ENCODE results near the gene HNRNPUL1.
A peak's percentile ranks its signal among the peaks of the same experiment; 100 is the strongest.

HNRNPUL1 gene

GRCh38 chr19:41248895-41249294, 15.3 kb upstream of the HNRNPUL1 start:
- peaks cover 0 to 71% (median 44%) of the 10 kb centered on the region in 5 donors for H3K36me3 ChIP-seq (ENCODE audit: control insufficient read depth in 5 of 5, insufficient read depth in 5 of 5, low read length in 5 of 5)

GRCh38 chr19:41249707-41250423, 14.3 kb upstream of the HNRNPUL1 start:
- Histone ChIP-seq H3K9me3 (ENCODE audit: control insufficient read depth in 5 of 5, low read length in 5 of 5) (no peaks in the 10 kb centered on the region), H3K27ac (ENCODE audit: low read depth, low read length) (no peak overlapping the region), H3K4me3 (ENCODE audit: low read depth in 1 of 5, low read length in 5 of 5) (no peak overlapping the region), H3K4me1 (ENCODE audit: control insufficient read depth in 5 of 5, insufficient read depth in 5 of 5, low read length in 5 of 5) (peaks cover 0 to 7% (median 5%) of the 10 kb centered on the region in 5 donors), H3K36me3 (ENCODE audit: control insufficient read depth in 5 of 5, insufficient read depth in 5 of 5, low read length in 5 of 5) (peaks cover 0 to 68% (median 47%) of the 10 kb centered on the region in 5 donors), H3K9ac (ENCODE audit: low read length in 5 of 5) (no peak overlapping the region), H3K27me3 (ENCODE audit: control insufficient read depth in 5 of 5, insufficient read depth in 4 of 5, low read length in 5 of 5) (peaks cover 0 to 2% (median 0%) of the 10 kb centered on the region in 5 donors)

More at GRCh38 chr19:41248895-41249294, 15.3 kb upstream of the HNRNPUL1 start:
- Histone ChIP-seq H3K4me3 (ENCODE audit: low read depth in 1 of 5, low read length in 5 of 5) (no peak overlapping the region), H3K4me1 (ENCODE audit: control insufficient read depth in 5 of 5, insufficient read depth in 5 of 5, low read length in 5 of 5) (peaks cover 0 to 7% (median 5%) of the 10 kb centered on the region in 5 donors), H3K9me3 (ENCODE audit: control insufficient read depth in 5 of 5, low read length in 5 of 5) (no peaks in the 10 kb centered on the region), H3K9ac (ENCODE audit: low read length in 5 of 5) (no peak overlapping the region), H3K27me3 (ENCODE audit: control insufficient read depth in 5 of 5, insufficient read depth in 4 of 5, low read length in 5 of 5) (peaks cover 0 to 2% (median 0%) of the 10 kb centered on the region in 5 donors), H3K27ac (ENCODE audit: low read depth, low read length) (no peak overlapping the region)

GRCh38 chr19:41253660-41254059, 10.5 kb upstream of the HNRNPUL1 start:
- H3K36me3 ChIP-seq (ENCODE audit: control insufficient read depth in 5 of 5, insufficient read depth in 5 of 5, low read length in 5 of 5): peaks cover 0 to 76% (median 60%) of the 10 kb centered on the region in 5 donors

GRCh38 chr19:41255171-41255570, 9.0 kb upstream of the HNRNPUL1 start:
- peaks cover 0 to 2% (median 0%) of the 10 kb centered on the region in 5 donors for H3K27me3 ChIP-seq (ENCODE audit: control insufficient read depth in 5 of 5, insufficient read depth in 4 of 5, low read length in 5 of 5)
- peaks cover 0 to 7% (median 5%) of the 10 kb centered on the region in 5 donors for H3K4me1 ChIP-seq (ENCODE audit: control insufficient read depth in 5 of 5, insufficient read depth in 5 of 5, low read length in 5 of 5)
- H3K36me3 ChIP-seq (ENCODE audit: control insufficient read depth in 5 of 5, insufficient read depth in 5 of 5, low read length in 5 of 5): peaks cover 0 to 76% (median 63%) of the 10 kb centered on the region in 5 donors
- no peak overlapping the region for H3K9ac ChIP-seq (ENCODE audit: low read length in 5 of 5)
- peaks cover 0 to 3% (median 0%) of the 10 kb centered on the region in 5 donors for H3K9me3 ChIP-seq (ENCODE audit: control insufficient read depth in 5 of 5, low read length in 5 of 5)
- no peak overlapping the region for H3K4me3 ChIP-seq (ENCODE audit: low read depth in 1 of 5, low read length in 5 of 5)
- H3K27ac ChIP-seq (ENCODE audit: low read depth, low read length): no peak overlapping the region

More at GRCh38 chr19:41253660-41254059, 10.5 kb upstream of the HNRNPUL1 start:
- Histone ChIP-seq H3K27ac (ENCODE audit: low read depth, low read length) (no peak overlapping the region), H3K9me3 (ENCODE audit: control insufficient read depth in 5 of 5, low read length in 5 of 5) (peaks cover 0 to under 1% (median 0%) of the 10 kb centered on the region in 5 donors), H3K4me1 (ENCODE audit: control insufficient read depth in 5 of 5, insufficient read depth in 5 of 5, low read length in 5 of 5) (peaks cover 0 to 7% (median 5%) of the 10 kb centered on the region in 5 donors), H3K9ac (ENCODE audit: low read length in 5 of 5) (no peak overlapping the region), H3K27me3 (ENCODE audit: control insufficient read depth in 5 of 5, insufficient read depth in 4 of 5, low read length in 5 of 5) (peaks cover 0 to 2% (median 0%) of the 10 kb centered on the region in 5 donors), H3K4me3 (ENCODE audit: low read depth in 1 of 5, low read length in 5 of 5) (no peak overlapping the region)

GRCh38 chr19:41261474-41262190, 2.5 kb upstream of the HNRNPUL1 start:
- Histone ChIP-seq H3K36me3 (ENCODE audit: control insufficient read depth in 5 of 5, insufficient read depth in 5 of 5, low read length in 5 of 5) (peaks cover 0 to 34% (median 28%) of the 10 kb centered on the region in 5 donors), H3K9me3 (ENCODE audit: control insufficient read depth in 5 of 5, low read length in 5 of 5) (peaks cover 0 to 3% (median 0%) of the 10 kb centered on the region in 5 donors), H3K27ac (ENCODE audit: low read depth, low read length) (peak overlapping the region; percentile 98), H3K27me3 (ENCODE audit: control insufficient read depth in 5 of 5, insufficient read depth in 4 of 5, low read length in 5 of 5) (no peaks in the 10 kb centered on the region), H3K9ac (ENCODE audit: low read length in 5 of 5) (peak overlapping the region; percentile 2 to 84 (median 62)), H3K4me3 (ENCODE audit: low read depth in 1 of 5, low read length in 5 of 5) (peak overlapping the region; percentile 74 to 94 (median 85)), H3K4me1 (ENCODE audit: control insufficient read depth in 5 of 5, insufficient read depth in 5 of 5, low read length in 5 of 5) (peaks cover 8 to 40% (median 31%) of the 10 kb centered on the region in 5 donors)

GRCh38 chr19:41263042-41263849, 926 bp upstream of the HNRNPUL1 start:
- H3K27me3 ChIP-seq (ENCODE audit: control insufficient read depth in 5 of 5, insufficient read depth in 4 of 5, low read length in 5 of 5): no peaks in the 10 kb centered on the region
- H3K9me3 ChIP-seq (ENCODE audit: control insufficient read depth in 5 of 5, low read length in 5 of 5): peaks cover 0 to 3% (median 0%) of the 10 kb centered on the region in 5 donors
- H3K9ac ChIP-seq (ENCODE audit: low read length in 5 of 5): peak overlapping the region; percentile 75 to 94 (median 88)
- H3K36me3 ChIP-seq (ENCODE audit: control insufficient read depth in 5 of 5, insufficient read depth in 5 of 5, low read length in 5 of 5): peaks cover 4 to 23% (median 19%) of the 10 kb centered on the region in 5 donors
- H3K4me1 ChIP-seq (ENCODE audit: control insufficient read depth in 5 of 5, insufficient read depth in 5 of 5, low read length in 5 of 5): peaks cover 9 to 52% (median 45%) of the 10 kb centered on the region in 5 donors
- peak overlapping the region; percentile 98 for H3K27ac ChIP-seq (ENCODE audit: low read depth, low read length)
- peak overlapping the region; percentile 84 to 96 (median 88) for H3K4me3 ChIP-seq (ENCODE audit: low read depth in 1 of 5, low read length in 5 of 5)

- peaks cover 7 to 23% (median 18%) of the 10 kb centered on the region in 5 donors for H3K36me3 ChIP-seq (ENCODE audit: control insufficient read depth in 5 of 5, insufficient read depth in 5 of 5, low read length in 5 of 5)
- peaks cover 9 to 52% (median 45%) of the 10 kb centered on the region in 5 donors for H3K4me1 ChIP-seq (ENCODE audit: control insufficient read depth in 5 of 5, insufficient read depth in 5 of 5, low read length in 5 of 5)
- no peaks in the 10 kb centered on the region for H3K9me3 ChIP-seq (ENCODE audit: control insufficient read depth in 5 of 5, low read length in 5 of 5)
- H3K4me3 ChIP-seq (ENCODE audit: low read depth in 1 of 5, low read length in 5 of 5): peak overlapping the region; percentile 84 to 91 (median 87)
- H3K9ac ChIP-seq (ENCODE audit: low read length in 5 of 5): peak overlapping the region; percentile 84 to 97 (median 97)
- peak overlapping the region; percentile 97 for H3K27ac ChIP-seq (ENCODE audit: low read depth, low read length)
- no peaks in the 10 kb centered on the region for H3K27me3 ChIP-seq (ENCODE audit: control insufficient read depth in 5 of 5, insufficient read depth in 4 of 5, low read length in 5 of 5)
Observed at GRCh38 chr19:41264581-41265394, 616 bp downstream of the HNRNPUL1 start.

- Histone ChIP-seq H3K27me3 (ENCODE audit: control insufficient read depth in 5 of 5, insufficient read depth in 4 of 5, low read length in 5 of 5) (no peaks in the 10 kb centered on the region), H3K27ac (ENCODE audit: low read depth, low read length) (peak overlapping the region; percentile 97), H3K9me3 (ENCODE audit: control insufficient read depth in 5 of 5, low read length in 5 of 5) (no peaks in the 10 kb centered on the region), H3K36me3 (ENCODE audit: control insufficient read depth in 5 of 5, insufficient read depth in 5 of 5, low read length in 5 of 5) (peaks cover 7 to 28% (median 20%) of the 10 kb centered on the region in 5 donors), H3K9ac (ENCODE audit: low read length in 5 of 5) (peak overlapping the region; percentile 84 to 97 (median 97)), H3K4me3 (ENCODE audit: low read depth in 1 of 5, low read length in 5 of 5) (peak overlapping the region; percentile 84 to 91 (median 87)), H3K4me1 (ENCODE audit: control insufficient read depth in 5 of 5, insufficient read depth in 5 of 5, low read length in 5 of 5) (peaks cover 9 to 52% (median 45%) of the 10 kb centered on the region in 5 donors)
Observed at GRCh38 chr19:41265395-41266153, 1.4 kb downstream of the HNRNPUL1 start.

Data from subcutaneous abdominal adipose tissue (tissue), 5 donors.